HepG2 (cell line): ENCODE measurements around the gene PRDX2. TPM values are rescaled to one million over a fixed set of nuclear protein-coding genes. Genes with fewer than 3 reads are reported as not detected.

Experiments
- HDAC1 ChIP-seq: sonication (generic); formaldehyde crosslinking; IDR thresholded peaks from 2 replicates; pipeline ENCODE4 v1.5.1; 2020; ENCODE audit warnings: mild to moderate bottlenecking, missing genetic modification reagents
- ISL2 ChIP-seq: sonication (generic); formaldehyde crosslinking; IDR thresholded peaks from 2 replicates; pipeline ENCODE4 v1.5.0; 2020; ENCODE audit warnings: missing genetic modification reagents
- KDM1A ChIP-seq: IDR thresholded peaks from 2 replicates; pipeline ENCODE4 v1.6.1; 2016; ENCODE audit warnings: missing compliant biosample characterization
- KDM2A ChIP-seq: sonication (generic); formaldehyde crosslinking; IDR thresholded peaks from 2 replicates; pipeline ENCODE4 v1.4.0; 2020; ENCODE audit warnings: low read depth, missing genetic modification reagents, borderline replicate concordance
- NR1H2 ChIP-seq: sonication (generic); formaldehyde crosslinking; IDR thresholded peaks from 2 replicates; pipeline ENCODE4 v1.8.1; 2022; ENCODE audit warnings: low read depth, missing genetic modification reagents, borderline replicate concordance
- SOX5 ChIP-seq: IDR thresholded peaks from 2 replicates; pipeline ENCODE4 v1.6.1; 2016; ENCODE audit warnings: borderline replicate concordance
- TARDBP ChIP-seq: sonication (generic); formaldehyde crosslinking; IDR thresholded peaks from 2 replicates; pipeline ENCODE4 v1.8.0; 2022; ENCODE audit warnings: mild to moderate bottlenecking, missing genetic modification reagents
- WIZ ChIP-seq: sonication (generic); formaldehyde crosslinking; IDR thresholded peaks from 2 replicates; pipeline ENCODE4 v1.5.1; 2020; ENCODE audit warnings: mild to moderate bottlenecking, missing genetic modification reagents
- ZBTB8A ChIP-seq: sonication (generic); formaldehyde crosslinking; IDR thresholded peaks from 2 replicates; pipeline ENCODE4 v1.4.0; 2020; ENCODE audit warnings: mild to moderate bottlenecking, low read depth, missing genetic modification reagents, borderline replicate concordance
- ZFP1 ChIP-seq: IDR thresholded peaks from 2 replicates; pipeline ENCODE4 v1.6.1; 2016
- ZNF432 ChIP-seq: sonication (generic); formaldehyde crosslinking; IDR thresholded peaks from 2 replicates; pipeline ENCODE4 v1.5.0; 2020; ENCODE audit warnings: missing genetic modification reagents, mild to moderate bottlenecking, borderline replicate concordance
- ZNF557 ChIP-seq: sonication (generic); formaldehyde crosslinking; IDR thresholded peaks from 2 replicates; pipeline ENCODE4 v1.4.0; 2020; ENCODE audit warnings: missing genetic modification reagents
- ZNF879 ChIP-seq: sonication (generic); formaldehyde crosslinking; IDR thresholded peaks from 2 replicates; pipeline ENCODE4 v1.8.1; 2023; ENCODE audit warnings: missing genetic modification reagents
- ZSCAN21 ChIP-seq: sonication (generic); formaldehyde crosslinking; IDR thresholded peaks from 2 replicates; pipeline ENCODE4 v1.8.0; 2022; ENCODE audit warnings: mild to moderate bottlenecking, missing genetic modification reagents, moderate library complexity, borderline replicate concordance
- polyA plus RNA-seq, 8 experiments: library from polyadenylated mRNA; depleted of rRNA in 3 of 8; stranded (reverse) in 7 of 8; unstranded in 1 of 8; fragments of >200 nt; fragmentation: Illumina TruSeq in 4 of 8; extraction: Trizol in 4 of 8; gene quantifications; 2 replicates each; pipeline versions ENCODE4 v1.2.1 to v1.2.3, GENCODE V29; 2011 to 2016; ENCODE audit warnings: low read depth in 4 of 8, missing spikeins in 1 of 8, mixed read lengths in 1 of 8; ENCODE audit not compliant: insufficient read depth in 1 of 8
- total RNA-seq, 5 experiments: library from RNA; depleted of rRNA; stranded (reverse); fragments of >200 nt; fragmentation: Illumina TruSeq; extraction: Trizol; gene quantifications; 2 replicates each; pipeline ENCODE4 v1.2.3, GENCODE V29; 2016; ENCODE audit warnings: low read depth in 1 of 5
- TF ChIP-seq, protein P1 (sequence below): sonication (generic); formaldehyde crosslinking; IDR thresholded peaks from 2 replicates; pipeline ENCODE4 v1.4.0; 2020; ENCODE audit warnings: missing genetic modification reagents
- TF ChIP-seq, protein P2 (sequence below): sonication (generic); formaldehyde crosslinking; IDR thresholded peaks from 2 replicates; pipeline ENCODE4 v1.8.0; 2022; ENCODE audit warnings: missing genetic modification reagents, mild to moderate bottlenecking, borderline replicate concordance
- TF ChIP-seq, protein P3 (sequence below): sonication (generic); formaldehyde crosslinking; IDR thresholded peaks from 2 replicates; pipeline ENCODE4 v1.5.1; 2020; ENCODE audit warnings: missing genetic modification reagents, mild to moderate bottlenecking, borderline replicate concordance
- TF ChIP-seq, protein P4 (sequence below): sonication (generic); formaldehyde crosslinking; IDR thresholded peaks from 2 replicates; pipeline ENCODE4 v1.4.0; 2020; ENCODE audit warnings: mild to moderate bottlenecking, missing genetic modification reagents
- TF ChIP-seq, protein P5 (sequence below): conservative IDR thresholded peaks from 2 replicates; pipeline ENCODE4 v1.6.1; 2018; ENCODE audit warnings: missing genetic modification reagents

PRDX2 gene
- total and polyA plus RNA-seq, 2 of the 13 experiments (the other 11 are each of a cell fraction or from before 2014, with no cell fraction given), result 218 to 381 TPM

GRCh38 chr19:12806242-12807081 is 4.9 kb upstream of the PRDX2 start, which contains the start of gene RNASEH2A (continued):
- TF ChIP-seq ZNF879 (peak; percentile 82; the same call in 1 of the 2 replicates), WIZ (CRISPR knock-in tag) (no peak), ZNF432 (no peak), TARDBP (CRISPR knock-in tag) (no peak), ZSCAN21 (CRISPR knock-in tag) (no peak), KDM1A (CRISPR knock-in tag) (no peak), ISL2 (CRISPR knock-in tag) (peak; percentile 65), ZBTB8A (CRISPR knock-in tag) (no peak), NR1H2 (CRISPR knock-in tag) (no peak), ZFP1 (0 out of 2 replicates have a peak, but pooled peaks have one; percentile 23), KDM2A (CRISPR knock-in tag) (peak; percentile 81), SOX5 (CRISPR knock-in tag) (no peak), ZNF557 (CRISPR knock-in tag) (0 out of 2 replicates have a peak, but pooled peaks have one; percentile 75), HDAC1 (CRISPR knock-in tag) (peak; percentile 98)
- TF ChIP-seq, protein P1, sequence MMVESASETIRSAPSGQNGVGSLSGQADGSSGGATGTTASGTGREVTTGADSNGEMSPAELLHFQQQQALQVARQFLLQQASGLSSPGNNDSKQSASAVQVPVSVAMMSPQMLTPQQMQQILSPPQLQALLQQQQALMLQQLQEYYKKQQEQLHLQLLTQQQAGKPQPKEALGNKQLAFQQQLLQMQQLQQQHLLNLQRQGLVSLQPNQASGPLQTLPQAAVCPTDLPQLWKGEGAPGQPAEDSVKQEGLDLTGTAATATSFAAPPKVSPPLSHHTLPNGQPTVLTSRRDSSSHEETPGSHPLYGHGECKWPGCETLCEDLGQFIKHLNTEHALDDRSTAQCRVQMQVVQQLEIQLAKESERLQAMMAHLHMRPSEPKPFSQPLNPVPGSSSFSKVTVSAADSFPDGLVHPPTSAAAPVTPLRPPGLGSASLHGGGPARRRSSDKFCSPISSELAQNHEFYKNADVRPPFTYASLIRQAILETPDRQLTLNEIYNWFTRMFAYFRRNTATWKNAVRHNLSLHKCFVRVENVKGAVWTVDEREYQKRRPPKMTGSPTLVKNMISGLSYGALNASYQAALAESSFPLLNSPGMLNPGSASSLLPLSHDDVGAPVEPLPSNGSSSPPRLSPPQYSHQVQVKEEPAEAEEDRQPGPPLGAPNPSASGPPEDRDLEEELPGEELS (CRISPR knock-in tag), result peak; percentile 46
- TF ChIP-seq, protein P2, sequence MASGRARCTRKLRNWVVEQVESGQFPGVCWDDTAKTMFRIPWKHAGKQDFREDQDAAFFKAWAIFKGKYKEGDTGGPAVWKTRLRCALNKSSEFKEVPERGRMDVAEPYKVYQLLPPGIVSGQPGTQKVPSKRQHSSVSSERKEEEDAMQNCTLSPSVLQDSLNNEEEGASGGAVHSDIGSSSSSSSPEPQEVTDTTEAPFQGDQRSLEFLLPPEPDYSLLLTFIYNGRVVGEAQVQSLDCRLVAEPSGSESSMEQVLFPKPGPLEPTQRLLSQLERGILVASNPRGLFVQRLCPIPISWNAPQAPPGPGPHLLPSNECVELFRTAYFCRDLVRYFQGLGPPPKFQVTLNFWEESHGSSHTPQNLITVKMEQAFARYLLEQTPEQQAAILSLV (CRISPR knock-in tag), result peak; percentile 84; the same call in 1 of the 2 replicates
- TF ChIP-seq, protein P3, sequence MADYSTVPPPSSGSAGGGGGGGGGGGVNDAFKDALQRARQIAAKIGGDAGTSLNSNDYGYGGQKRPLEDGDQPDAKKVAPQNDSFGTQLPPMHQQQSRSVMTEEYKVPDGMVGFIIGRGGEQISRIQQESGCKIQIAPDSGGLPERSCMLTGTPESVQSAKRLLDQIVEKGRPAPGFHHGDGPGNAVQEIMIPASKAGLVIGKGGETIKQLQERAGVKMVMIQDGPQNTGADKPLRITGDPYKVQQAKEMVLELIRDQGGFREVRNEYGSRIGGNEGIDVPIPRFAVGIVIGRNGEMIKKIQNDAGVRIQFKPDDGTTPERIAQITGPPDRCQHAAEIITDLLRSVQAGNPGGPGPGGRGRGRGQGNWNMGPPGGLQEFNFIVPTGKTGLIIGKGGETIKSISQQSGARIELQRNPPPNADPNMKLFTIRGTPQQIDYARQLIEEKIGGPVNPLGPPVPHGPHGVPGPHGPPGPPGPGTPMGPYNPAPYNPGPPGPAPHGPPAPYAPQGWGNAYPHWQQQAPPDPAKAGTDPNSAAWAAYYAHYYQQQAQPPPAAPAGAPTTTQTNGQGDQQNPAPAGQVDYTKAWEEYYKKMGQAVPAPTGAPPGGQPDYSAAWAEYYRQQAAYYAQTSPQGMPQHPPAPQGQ, result no peak
- TF ChIP-seq, protein P4, sequence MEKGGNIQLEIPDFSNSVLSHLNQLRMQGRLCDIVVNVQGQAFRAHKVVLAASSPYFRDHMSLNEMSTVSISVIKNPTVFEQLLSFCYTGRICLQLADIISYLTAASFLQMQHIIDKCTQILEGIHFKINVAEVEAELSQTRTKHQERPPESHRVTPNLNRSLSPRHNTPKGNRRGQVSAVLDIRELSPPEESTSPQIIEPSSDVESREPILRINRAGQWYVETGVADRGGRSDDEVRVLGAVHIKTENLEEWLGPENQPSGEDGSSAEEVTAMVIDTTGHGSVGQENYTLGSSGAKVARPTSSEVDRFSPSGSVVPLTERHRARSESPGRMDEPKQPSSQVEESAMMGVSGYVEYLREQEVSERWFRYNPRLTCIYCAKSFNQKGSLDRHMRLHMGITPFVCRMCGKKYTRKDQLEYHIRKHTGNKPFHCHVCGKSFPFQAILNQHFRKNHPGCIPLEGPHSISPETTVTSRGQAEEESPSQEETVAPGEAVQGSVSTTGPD (CRISPR knock-in tag), result no peak
- TF ChIP-seq, protein P5, sequence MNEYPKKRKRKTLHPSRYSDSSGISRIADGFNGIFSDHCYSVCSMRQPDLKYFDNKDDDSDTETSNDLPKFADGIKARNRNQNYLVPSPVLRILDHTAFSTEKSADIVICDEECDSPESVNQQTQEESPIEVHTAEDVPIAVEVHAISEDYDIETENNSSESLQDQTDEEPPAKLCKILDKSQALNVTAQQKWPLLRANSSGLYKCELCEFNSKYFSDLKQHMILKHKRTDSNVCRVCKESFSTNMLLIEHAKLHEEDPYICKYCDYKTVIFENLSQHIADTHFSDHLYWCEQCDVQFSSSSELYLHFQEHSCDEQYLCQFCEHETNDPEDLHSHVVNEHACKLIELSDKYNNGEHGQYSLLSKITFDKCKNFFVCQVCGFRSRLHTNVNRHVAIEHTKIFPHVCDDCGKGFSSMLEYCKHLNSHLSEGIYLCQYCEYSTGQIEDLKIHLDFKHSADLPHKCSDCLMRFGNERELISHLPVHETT (CRISPR knock-in tag), result no peak; the same call in 1 of the 2 replicates
